Lung (tissue), 12 donors: ENCODE data around the gene KCNK1. TPM values are rescaled to one million over a fixed set of nuclear protein-coding genes. Genes with fewer than 3 reads are reported as not detected.

Experiments used
- ATAC-seq: fragments of 200-7000 bp; cut with Tn5 transposase; one replicate; pipeline ENCODE4 v1.9.1; 2020; ENCODE audit warnings: moderate number of reproducible peaks; ENCODE audit not compliant: insufficient read depth, low FRiP score
- DNase-seq, 3 donors: peaks; one replicate each; pipeline ENCODE4 v3.0.0-alpha.2; 2013 to 2017
- H3K27ac ChIP-seq, 2 donors: one replicate each; pipeline ENCODE4 v1.5.1; 2013; ENCODE audit warnings: mild to moderate bottlenecking in 2 of 2, moderate library complexity in 2 of 2, control low read depth in 1 of 2, inconsistent platforms in 1 of 2, low read depth in 1 of 2, low read length in 1 of 2
- H3K27me3 ChIP-seq, 3 donors: one replicate each; pipeline ENCODE4 v1.5.1; 2013; ENCODE audit warnings: low read length in 2 of 3; ENCODE audit not compliant: control insufficient read depth in 3 of 3, insufficient read depth in 3 of 3
- H3K36me3 ChIP-seq, 4 donors: one replicate each; pipeline ENCODE4 v1.5.1; 2013; ENCODE audit warnings: low read length in 4 of 4, mild to moderate bottlenecking in 1 of 4, moderate library complexity in 1 of 4; ENCODE audit not compliant: control insufficient read depth in 4 of 4, insufficient read depth in 4 of 4
- H3K4me1 ChIP-seq, 5 donors: one replicate each; pipeline ENCODE4 v1.5.1; 2013; ENCODE audit warnings: low read length in 5 of 5, mild to moderate bottlenecking in 2 of 5, moderate library complexity in 1 of 5; ENCODE audit not compliant: control insufficient read depth in 5 of 5, insufficient read depth in 5 of 5
- H3K4me3 ChIP-seq: one replicate; pipeline ENCODE4 v1.5.1; 2013; ENCODE audit warnings: mild to moderate bottlenecking, control low read depth, moderate library complexity
- H3K9ac ChIP-seq, 2 donors: one replicate each; pipeline ENCODE4 v1.5.1; 2013; ENCODE audit warnings: low read length in 2 of 2, control low read depth in 1 of 2; ENCODE audit not compliant: insufficient read depth in 1 of 2
- H3K9me3 ChIP-seq, 4 donors: one replicate each; pipeline ENCODE4 v1.5.1; 2013; ENCODE audit warnings: low read length in 3 of 4, mild to moderate bottlenecking in 1 of 4, moderate library complexity in 1 of 4; ENCODE audit not compliant: control insufficient read depth in 4 of 4, insufficient read depth in 3 of 4
- CTCF ChIP-seq: IDR thresholded peaks from 2 replicates; pipeline ENCODE4 v1.5.1; 2012; ENCODE audit warnings: mild to moderate bottlenecking; ENCODE audit errors: control extremely low read depth, extremely low read depth
- WGBS, 2 donors: extraction: QIAGEN DNeasy Blood & Tissue Kit; methylation state at CpG; one replicate each; pipeline ENCODE4 v1.1.7; 2013; 5-methylcytosine and 5-hydroxymethylcytosine counted together
- polyA plus RNA-seq, 2 donors: library from polyadenylated mRNA; stranded (reverse); fragments of 200-250 nt; gene quantifications; one replicate each; pipeline ENCODE4 v1.2.1, GENCODE V29; 2013
- total RNA-seq, 2 donors: library from RNA; depleted of rRNA in 1 of 2; stranded (reverse); fragments of >200 nt in 1 of 2; gene quantifications; one replicate each; pipeline ENCODE4 v1.2.1, GENCODE V29; 2014 to 2021
- donor health status: control.
- donor health status: control.
- donor health status: Bipolar disorder and iron deficiency.
- donor health status: healthy.
- donor health status: DM: yes; HTN: yes; CAD: no.

The KCNK1 gene
- total and polyA plus RNA-seq, 4 donors = 8.9 to 13.1 (median 11.2) TPM

DNA sequence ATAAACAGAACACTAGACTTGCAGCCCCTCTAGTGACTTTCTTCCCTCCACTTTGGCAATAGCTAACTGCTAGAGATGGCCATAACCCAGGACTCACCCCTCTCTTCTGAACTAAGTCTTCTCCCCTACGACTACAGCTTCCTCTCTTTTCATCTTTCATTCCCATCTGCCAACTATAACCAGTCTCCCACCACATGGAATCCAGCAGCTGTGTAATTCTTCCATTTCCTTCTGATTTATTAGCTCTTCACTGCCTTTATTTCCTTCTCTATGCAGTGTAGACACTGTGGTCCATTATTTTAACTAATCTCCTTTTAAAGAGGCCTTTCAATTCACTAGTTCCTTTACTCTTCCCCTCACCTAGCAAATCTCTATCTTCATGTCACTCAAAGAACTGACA is 13.4 kb upstream of the KCNK1 start:
- H3K4me1 ChIP-seq = no peaks in the 10 kb centered on the region
- no peak overlapping the region for H3K27ac ChIP-seq
- no peak overlapping the region for H3K4me3 ChIP-seq
- no peaks in the 10 kb centered on the region for H3K36me3 ChIP-seq
- H3K9me3 ChIP-seq = peaks cover 0 to 6% (median 2%) of the 10 kb centered on the region in 4 donors
- 24 to 50% methylated on average over 1 of the region's 1 CpG for WGBS, 2 donors
- no peak overlapping the region for H3K9ac ChIP-seq
- TF ChIP-seq CTCF = no peak
- ATAC-seq = no peak
- no peaks in the 10 kb centered on the region for H3K27me3 ChIP-seq
- no peak for DNase-seq

- WGBS, 2 donors = 91 to 95% methylated on average over 2 of the region's 2 CpGs
- Histone ChIP-seq H3K4me1 (no peaks in the 10 kb centered on the region), H3K4me3 (no peak overlapping the region), H3K27ac (no peak overlapping the region), H3K9me3 (peaks cover 0 to 6% (median 2%) of the 10 kb centered on the region in 4 donors), H3K36me3 (no peaks in the 10 kb centered on the region), H3K9ac (no peak overlapping the region), H3K27me3 (no peaks in the 10 kb centered on the region)
- no peak for ATAC-seq
- no peak for DNase-seq
- TF ChIP-seq CTCF = no peak
Observed at GRCh38 chr1:233603478-233603877, 10.4 kb upstream of the KCNK1 start.

GRCh38 chr1:233605205-233605604 is 8.7 kb upstream of the KCNK1 start:
- Histone ChIP-seq H3K9me3 (peaks cover 0 to 6% (median 2%) of the 10 kb centered on the region in 4 donors), H3K27me3 (peaks cover 0 to 5% (median 0%) of the 10 kb centered on the region in 3 donors), H3K4me1 (no peaks in the 10 kb centered on the region), H3K4me3 (no peak overlapping the region), H3K36me3 (no peaks in the 10 kb centered on the region), H3K9ac (no peak overlapping the region), H3K27ac (no peak overlapping the region)
- 61 to 83% methylated on average over 2 of the region's 2 CpGs for WGBS, 2 donors
- ATAC-seq = no peak
- DNase-seq = peak in 1 of 3 donors; percentile 20
- TF ChIP-seq CTCF = no peak

DNA sequence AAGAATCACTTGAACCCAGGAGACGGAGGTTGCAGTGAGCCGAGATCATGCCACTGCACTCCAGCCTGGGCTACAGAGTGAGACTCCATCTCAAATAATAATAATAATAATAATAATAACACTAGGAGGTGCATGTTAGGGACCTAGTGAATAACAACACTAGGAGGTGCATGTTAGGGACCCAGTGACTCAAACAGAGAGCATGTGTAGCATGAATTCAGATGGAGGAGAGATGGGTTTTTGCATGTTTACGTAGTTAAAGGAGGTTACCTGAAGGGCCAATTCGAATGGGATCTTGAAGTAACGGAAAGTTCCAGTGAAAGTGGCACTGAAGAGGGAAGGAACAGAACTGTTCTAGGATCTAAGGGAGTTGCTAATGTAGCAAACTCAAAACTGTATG is 7.1 kb upstream of the KCNK1 start:
- H3K4me1 ChIP-seq = no peaks in the 10 kb centered on the region
- H3K9ac ChIP-seq = no peak overlapping the region
- DNase-seq (no peak), ATAC-seq (no peak)
- 81 to 88% methylated on average over 5 of the region's 5 CpGs for WGBS, 2 donors
- peaks cover 0 to 6% (median 1%) of the 10 kb centered on the region in 4 donors for H3K9me3 ChIP-seq
- no peaks in the 10 kb centered on the region for H3K36me3 ChIP-seq
- no peak overlapping the region for H3K4me3 ChIP-seq
- no peak overlapping the region for H3K27ac ChIP-seq
- no peak for TF ChIP-seq CTCF
- peaks cover 0 to 13% (median 8%) of the 10 kb centered on the region in 3 donors for H3K27me3 ChIP-seq
